Stimulated activated CD4-positive, alpha-beta T cell treated with anti-CD3 and anti-CD28 coated beads, TNF-alpha, amount 100 ng/mL, for 4 hours (primary cell): ENCODE measurements around the gene CACNA1H.

Experiments
- DNase-seq, 3 experiments: peaks; one replicate each; pipeline ENCODE4 v3.0.0-alpha.2; 2020; ENCODE audit warnings: low read depth in 3 of 3

Gene CACNA1H

GRCh38 chr16:1122398-1122765 lies 30.5 kb upstream of the CACNA1H start:
- no peak for DNase-seq

- no peak for DNase-seq
Observed at GRCh38 chr16:1123525-1124230, 29.2 kb upstream of the CACNA1H start.

DNA sequence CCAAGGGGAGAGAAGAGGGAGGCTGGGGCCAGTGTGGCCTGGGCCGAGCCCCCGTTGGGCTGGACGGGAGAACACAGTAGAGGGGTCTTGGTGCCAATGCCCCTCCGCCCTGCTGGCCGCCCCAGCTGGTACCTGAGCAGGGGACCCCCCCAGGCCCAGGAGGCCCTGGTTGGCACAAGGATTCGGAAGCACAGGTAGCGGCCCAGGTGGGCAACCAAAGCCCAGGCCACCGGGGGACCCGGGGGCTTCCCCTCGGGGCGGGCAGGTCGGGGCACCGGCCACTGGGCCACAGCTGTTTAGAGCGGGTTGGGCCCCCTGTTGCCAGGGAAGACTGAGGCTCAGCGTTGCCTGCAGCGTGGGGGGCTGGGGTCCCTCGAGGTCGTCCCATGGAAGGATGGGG lies 28.6 kb upstream of the CACNA1H start:
- no peak for DNase-seq

DNA sequence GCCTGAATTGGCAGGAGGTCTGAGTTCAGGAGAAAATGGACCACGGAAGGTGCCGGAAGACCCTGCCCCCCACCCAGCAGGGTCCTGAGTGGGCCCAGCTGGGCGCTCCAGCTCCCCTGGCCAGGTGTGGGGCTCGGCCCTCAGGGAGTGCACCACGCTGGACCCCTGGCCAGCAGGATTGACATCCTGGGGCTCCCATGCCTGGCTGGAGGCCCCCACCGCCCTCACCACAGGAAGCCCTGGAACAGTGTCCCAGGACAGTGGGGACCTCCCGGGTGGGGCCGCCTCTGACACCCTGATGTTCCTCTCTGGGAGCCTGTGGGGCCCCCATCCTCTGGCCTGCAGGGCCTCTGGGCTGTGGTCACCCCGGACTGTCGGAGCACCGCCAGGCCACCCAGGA lies 28.1 kb upstream of the CACNA1H start:
- no peak for DNase-seq

DNA sequence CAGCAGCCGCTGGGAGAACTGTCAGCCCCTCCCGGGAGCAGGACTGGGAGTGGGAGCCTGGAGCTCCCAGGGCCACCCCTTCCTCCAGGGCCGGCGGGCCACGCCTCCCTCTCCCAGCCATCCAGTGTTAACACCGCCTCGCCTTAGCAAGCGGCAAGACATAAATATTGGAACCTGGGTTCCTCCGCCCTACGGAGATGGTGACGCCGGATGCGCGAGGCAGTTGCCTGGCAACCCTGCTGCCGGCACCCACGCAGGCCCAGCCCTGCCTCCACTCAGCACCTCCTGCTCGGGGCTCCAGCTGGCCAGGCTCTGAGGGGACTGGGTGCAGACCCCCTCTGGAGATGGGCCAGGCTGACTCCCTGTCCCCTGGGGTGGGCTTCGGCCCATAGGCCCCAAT lies 27.4 kb upstream of the CACNA1H start:
- no peak for DNase-seq

DNA sequence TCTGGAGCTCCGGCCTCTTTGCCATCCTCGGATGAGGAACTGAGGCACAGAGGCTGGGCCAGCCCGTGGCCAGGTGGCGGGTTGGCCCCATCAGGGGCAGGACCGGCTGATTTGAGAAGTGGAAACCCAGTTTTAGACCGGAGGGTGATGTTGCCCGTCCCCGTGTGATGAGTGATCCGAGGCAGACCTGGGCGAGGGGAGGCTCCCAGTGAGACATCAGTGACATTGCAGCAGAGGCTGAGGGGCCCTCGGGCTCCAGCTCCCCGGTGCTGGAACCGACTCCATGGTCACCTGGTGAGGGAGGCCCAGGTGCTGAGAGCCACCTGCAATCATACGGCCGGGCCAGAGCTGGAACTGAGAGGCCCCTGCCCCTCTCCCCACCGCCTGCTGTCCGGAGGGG lies 26.9 kb upstream of the CACNA1H start:
- no peak for DNase-seq

- no peak for DNase-seq
Observed at GRCh38 chr16:1126586-1126985, 26.3 kb upstream of the CACNA1H start.

DNA sequence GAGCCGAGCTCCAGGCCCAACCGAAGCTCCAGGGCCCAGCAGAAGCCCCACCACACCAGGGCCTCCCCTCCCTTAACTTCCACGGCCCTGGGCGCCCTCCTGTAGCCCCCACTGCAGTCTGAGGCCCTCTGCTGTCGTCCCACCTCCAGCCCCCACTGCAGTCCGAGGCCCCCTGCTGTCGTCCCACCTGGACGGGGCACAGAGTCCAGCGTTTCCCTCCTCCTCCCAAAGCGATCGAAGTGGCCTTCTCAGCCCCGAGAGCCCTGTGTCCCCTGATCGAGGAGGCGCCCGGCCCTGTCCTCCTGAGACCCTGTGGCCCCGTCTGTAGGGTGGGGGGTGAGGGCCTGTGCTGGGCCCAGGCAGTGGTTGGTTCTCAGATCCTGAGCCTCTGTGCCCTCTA lies 25.8 kb upstream of the CACNA1H start:
- DNase-seq: no peak

DNA sequence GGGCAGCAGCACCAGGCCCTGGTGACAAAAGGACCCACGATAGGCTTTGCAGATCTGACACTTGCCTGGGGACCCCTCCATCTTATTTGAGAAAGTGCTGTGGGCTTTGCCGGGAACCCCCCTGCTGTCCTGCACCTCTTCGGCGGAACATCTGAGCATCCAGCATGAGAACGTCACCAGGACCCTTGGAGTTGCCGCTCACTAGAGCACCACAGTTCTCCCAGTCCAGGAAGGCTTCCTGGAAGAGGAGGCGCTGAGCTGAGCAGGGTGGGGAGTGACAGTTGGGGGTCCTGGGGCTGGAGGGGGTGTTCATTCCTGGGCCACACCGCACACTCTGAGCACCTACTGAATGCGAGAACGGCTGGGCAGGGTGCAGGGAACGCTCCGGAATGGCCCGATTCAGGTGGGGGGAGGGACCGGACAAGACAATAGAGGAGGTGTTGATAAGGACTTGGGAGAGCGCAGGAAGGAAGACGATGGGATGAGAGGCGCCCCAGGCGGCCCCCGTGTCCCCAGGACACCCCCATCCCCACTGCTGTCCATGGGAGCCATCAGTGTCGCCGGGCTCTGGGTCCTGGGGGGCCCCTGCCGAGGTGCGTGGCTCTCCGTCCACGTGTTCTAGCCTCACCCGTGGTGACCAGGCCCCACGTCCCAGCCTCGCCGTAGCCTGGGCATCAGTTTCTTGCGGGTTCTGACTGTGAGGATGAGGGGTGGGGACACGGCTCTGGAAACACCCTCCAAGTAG lies 24.8 kb upstream of the CACNA1H start:
- DNase-seq: no peak

- DNase-seq: no peak
Observed at GRCh38 chr16:1129106-1129960, 23.6 kb upstream of the CACNA1H start.

DNA sequence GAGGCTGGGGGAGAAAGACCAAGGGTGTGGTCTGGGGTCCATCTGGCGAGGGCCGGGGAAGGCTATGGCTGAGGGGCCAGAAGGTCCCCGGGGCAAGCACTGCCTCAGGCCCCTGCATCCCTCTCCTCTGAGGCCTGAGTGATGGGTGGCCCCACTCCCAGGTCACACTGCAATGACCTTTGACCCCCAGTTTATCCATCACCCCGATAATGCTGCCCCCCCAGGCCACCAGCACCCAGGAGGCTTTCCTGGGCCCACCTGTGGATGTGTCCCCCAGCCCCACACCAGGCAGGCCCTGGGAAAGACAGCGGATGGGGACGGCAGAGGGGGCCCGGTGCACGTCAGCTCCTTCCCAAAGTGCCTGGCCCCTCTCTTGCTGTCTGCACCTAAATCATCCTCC lies 22.5 kb upstream of the CACNA1H start:
- no peak for DNase-seq

DNA sequence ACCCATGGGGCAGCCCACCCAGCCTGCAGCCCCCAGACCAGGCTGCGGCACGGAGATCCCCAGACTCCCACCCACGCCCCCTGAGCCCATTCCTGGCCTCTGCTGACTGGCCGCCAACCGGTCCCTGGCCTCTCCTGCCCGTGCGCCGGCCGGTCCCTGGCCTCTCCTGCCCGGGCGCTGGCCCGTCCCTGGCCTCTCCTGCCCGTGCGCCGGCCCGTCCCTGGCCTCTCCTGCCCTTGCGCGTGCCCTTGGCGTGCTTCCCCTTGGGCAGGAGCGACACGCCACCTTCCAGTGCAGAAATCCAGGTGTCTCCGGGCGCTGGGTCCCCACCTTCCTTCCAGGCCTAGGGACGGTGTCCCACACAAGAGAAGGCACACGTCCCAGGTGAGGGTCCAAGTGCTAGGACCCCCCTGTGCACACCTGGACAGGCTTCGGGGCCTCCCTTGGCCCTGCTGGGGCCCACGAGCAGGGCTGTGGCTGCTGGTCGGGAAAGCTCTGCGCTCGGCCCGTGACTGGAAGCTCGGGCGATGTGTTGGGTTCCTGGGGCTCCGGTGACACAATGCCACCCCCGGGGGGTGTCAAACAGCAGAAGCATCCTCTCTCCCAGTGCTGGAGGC lies 21.4 kb upstream of the CACNA1H start:
- no peak for DNase-seq

- DNase-seq: no peak
Observed at GRCh38 chr16:1132431-1132830, 20.5 kb upstream of the CACNA1H start.

- no peak for DNase-seq
Observed at GRCh38 chr16:1133271-1133670, 19.6 kb upstream of the CACNA1H start.

DNA sequence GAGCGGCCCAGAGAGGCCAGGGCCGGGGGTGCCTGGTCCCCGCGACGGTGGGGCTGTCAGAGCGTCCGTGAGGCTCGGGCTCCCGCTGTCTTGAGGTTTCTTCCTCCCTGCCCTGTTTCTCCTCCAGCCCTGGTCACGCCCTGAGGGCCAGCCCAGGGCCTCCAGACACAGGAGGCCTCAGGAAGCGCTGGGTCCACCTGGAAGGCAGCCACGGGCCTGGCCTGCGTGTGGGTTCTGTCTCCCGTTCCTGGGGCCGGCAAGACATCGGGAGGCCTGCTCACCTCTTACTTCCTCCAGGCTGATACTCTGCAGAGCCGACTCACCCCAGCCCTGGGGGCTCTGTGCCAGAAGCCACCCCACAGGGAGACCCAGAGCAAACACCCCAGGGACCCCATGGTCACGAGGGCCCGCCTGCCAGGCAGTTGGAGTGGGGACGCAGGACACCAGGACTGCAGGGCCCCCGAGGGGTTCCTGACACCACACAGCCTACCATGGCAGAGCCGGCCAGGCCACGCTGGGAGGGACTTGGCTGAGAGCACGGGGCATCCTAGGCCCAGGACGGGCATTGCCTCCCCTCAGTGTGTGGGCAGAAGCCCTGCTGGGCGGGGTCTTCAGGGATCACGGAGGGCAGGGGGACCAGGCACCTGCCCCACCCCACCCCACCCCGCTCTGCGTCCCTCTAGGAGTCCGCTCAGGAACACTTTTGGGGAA lies 18.9 kb upstream of the CACNA1H start:
- no peak for DNase-seq

- DNase-seq: no peak
Observed at GRCh38 chr16:1134776-1135458, 18.0 kb upstream of the CACNA1H start.

DNA sequence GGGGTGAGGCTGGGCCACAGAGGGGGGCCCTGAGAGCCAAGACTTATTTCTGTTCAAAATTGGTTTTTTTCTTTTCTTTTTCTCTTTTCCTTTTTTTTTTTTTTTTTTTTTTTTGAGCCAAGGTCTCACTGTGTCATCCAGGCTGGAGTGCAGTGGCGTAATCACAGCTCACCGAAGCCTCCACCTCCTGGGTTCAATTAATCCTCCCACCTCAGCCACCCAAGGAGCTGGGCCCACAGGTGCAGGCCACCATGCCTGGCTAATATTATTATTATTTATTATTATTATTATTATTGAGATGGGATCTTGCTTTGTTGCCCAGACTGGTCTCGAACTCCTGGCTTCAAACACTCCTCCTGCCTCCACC lies 17.5 kb upstream of the CACNA1H start:
- DNase-seq: no peak

DNA sequence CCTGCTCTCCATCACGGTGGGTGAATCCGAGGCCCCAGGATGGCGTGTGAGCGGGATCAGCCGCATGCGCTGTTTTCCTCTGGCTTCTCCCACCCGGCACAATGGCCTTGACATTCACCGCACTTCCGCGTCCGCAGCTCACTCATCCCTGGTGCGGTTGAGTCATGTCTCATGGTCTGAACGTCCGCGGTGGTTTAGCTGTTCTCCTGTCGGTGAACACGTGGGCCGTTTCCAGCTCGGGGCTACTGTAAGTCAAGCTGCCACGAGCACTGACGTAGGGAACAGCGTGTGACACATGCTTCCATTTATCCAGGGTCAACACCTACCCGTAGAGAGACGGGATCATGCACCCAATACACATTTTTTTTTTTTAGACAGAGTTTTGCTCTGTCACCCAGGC lies 15.3 kb upstream of the CACNA1H start:
- no peak for DNase-seq

- DNase-seq: no peak
Observed at GRCh38 chr16:1140582-1141162, 12.2 kb upstream of the CACNA1H start.

DNA sequence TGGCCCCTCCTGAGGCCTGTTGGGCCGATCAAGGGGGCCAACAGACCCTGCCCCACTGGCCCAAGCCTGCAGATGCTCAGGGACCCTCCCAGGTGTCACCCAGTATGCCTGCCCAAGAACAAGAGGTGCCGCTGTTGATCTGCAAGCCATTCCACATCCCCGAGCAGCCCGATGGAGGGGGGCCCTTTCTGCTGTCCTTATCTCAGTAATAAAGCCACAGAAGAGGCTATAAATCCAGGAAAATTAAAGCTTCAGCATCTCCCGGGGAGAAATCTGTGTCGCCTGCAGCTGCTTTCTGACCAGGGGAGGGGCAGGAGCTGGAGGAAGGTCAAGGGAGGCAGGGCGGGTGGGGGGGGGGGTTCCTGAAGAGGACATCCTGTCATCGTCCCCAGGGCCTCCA lies 11.7 kb upstream of the CACNA1H start:
- no peak for DNase-seq

DNA sequence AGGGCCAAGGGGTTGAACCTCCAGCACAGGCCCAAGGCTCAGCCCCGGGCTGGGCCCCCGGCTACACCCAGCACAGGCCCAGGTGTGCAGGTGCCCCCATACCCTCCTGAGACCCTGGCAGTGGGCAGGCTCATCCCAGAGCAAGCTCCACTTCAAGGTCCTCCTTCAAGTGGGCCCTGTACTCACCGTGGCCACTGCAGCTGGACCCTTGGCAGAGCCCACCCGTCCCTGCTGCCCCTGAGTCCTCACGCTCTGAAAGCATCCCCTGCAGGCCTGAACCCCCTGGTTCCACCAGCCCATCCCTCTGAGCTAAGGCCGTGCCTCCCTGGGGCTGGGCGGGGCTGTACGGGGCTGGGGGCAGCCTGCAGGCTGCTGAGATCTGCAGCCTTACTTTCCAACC lies 11.2 kb upstream of the CACNA1H start:
- no peak for DNase-seq
